HepG2 (cell line): Measurements from ENCODE around the gene ATP5PB. TPM values are rescaled to one million over a fixed set of nuclear protein-coding genes. Genes with fewer than 3 reads are reported as not detected.

Experiments
- ATAC-seq: fragments of 200-7000 bp; cut with Tn5 transposase; 3 replicates; pipeline ENCODE4 v1.9.1; 2020; ENCODE audit warnings: mild to moderate bottlenecking, moderate library complexity
- BruUV-seq: library from RNA; stranded (reverse); fragments of 400-500 nt; replicated peaks from 2 replicates; lab custom pipeline; 2021; lab: Mats Ljungman, UMichigan
- CTCF ChIA-PET: fragments of 300-600 bp; formaldehyde crosslinking; extraction: SDS; loops from one replicate; lab custom pipeline; 2021; ENCODE audit warnings: low total read pairs, inconsistent platforms, low intra/inter-chr PET ratio; lab: Yijun Ruan, JAX
- POLR2A ChIA-PET: fragments of 350-600 bp; sonication (Branson Sonifier 250); formaldehyde crosslinking; loops from one replicate; lab custom pipeline; 2020; ENCODE audit warnings: antibody characterized with exemption, inconsistent platforms; lab: Yijun Ruan, JAX
- DNase-seq: peaks from one replicate; pipeline ENCODE4 v3.0.0-alpha.2; 2015; ENCODE audit warnings: low spot score
- FAIRE-seq: peaks from 3 replicates; lab custom pipeline; 2011; peaks lifted over from hg19 to GRCh38; lab: Jason Lieb, UNC
- H2AFZ ChIP-seq: one replicate; pipeline ENCODE4 v1.6.1; 2011; ENCODE audit warnings: low read length, inconsistent platforms
- H3K27ac ChIP-seq: fragments of 300-600 bp; 3 replicates; pipeline ENCODE4 v1.8.0; 2011; ENCODE audit warnings: mixed run types, mild to moderate bottlenecking, mixed read lengths, low read length, inconsistent platforms; ENCODE audit not compliant: insufficient read depth; ENCODE audit errors: extremely low read length
- H3K27me3 ChIP-seq, 2 experiments: fragments of 200-600 bp in 1 of 2; 2 replicates in 1 of 2; 3 replicates in 1 of 2; pipeline versions ENCODE4 v1.6.0 to v1.8.0; 2011; ENCODE audit warnings: low read length in 2 of 2, mild to moderate bottlenecking in 2 of 2, moderate library complexity in 2 of 2, inconsistent platforms in 1 of 2; ENCODE audit not compliant: insufficient read depth in 2 of 2, control insufficient read depth in 1 of 2
- H3K36me3 ChIP-seq, 2 experiments: fragments of 200-600 bp in 1 of 2; replicated peaks in 1 of 2; 2 replicates in 1 of 2; 3 replicates in 1 of 2; pipeline versions ENCODE4 v1.5.1 to v1.8.0; 2011; ENCODE audit warnings: low read length in 2 of 2, inconsistent platforms in 1 of 2; ENCODE audit not compliant: insufficient read depth in 2 of 2, control insufficient read depth in 1 of 2
- H3K4me1 ChIP-seq: 2 replicates; pipeline ENCODE4 v1.5.1; 2012; ENCODE audit warnings: low read length, inconsistent platforms; ENCODE audit not compliant: insufficient read depth
- H3K4me2 ChIP-seq: 2 replicates; pipeline ENCODE4 v1.6.0; 2011; ENCODE audit warnings: low read depth, low read length, inconsistent platforms
- H3K4me3 ChIP-seq, 3 experiments: fragments of 200-600 bp in 1 of 3; sonication (generic), shearing (Covaris generic) in 1 of 3; replicated peaks in 1 of 3; 2 replicates each; pipeline ENCODE4 v1.5.1; 2011 to 2016; ENCODE audit warnings: low read length in 3 of 3, inconsistent platforms in 2 of 3, low read depth in 2 of 3, mild to moderate bottlenecking in 2 of 3, control low read depth in 1 of 3, mixed read lengths in 1 of 3; ENCODE audit not compliant: insufficient read depth in 1 of 3
- H3K79me2 ChIP-seq: one replicate; pipeline ENCODE4 v1.6.1; 2011; ENCODE audit warnings: low read length, inconsistent platforms; ENCODE audit not compliant: insufficient read depth
- H3K9ac ChIP-seq: 2 replicates; pipeline ENCODE4 v1.6.0; 2011; ENCODE audit warnings: mild to moderate bottlenecking, low read depth, low read length, inconsistent platforms; ENCODE audit not compliant: insufficient read depth
- H3K9me3 ChIP-seq: 2 replicates; pipeline ENCODE4 v1.5.1; 2012; ENCODE audit warnings: mild to moderate bottlenecking, low read length
- H4K20me1 ChIP-seq: 2 replicates; pipeline ENCODE4 v1.6.0; 2011; ENCODE audit warnings: inconsistent platforms, mild to moderate bottlenecking, low read length, moderate library complexity; ENCODE audit not compliant: insufficient read depth
- ARHGAP35 ChIP-seq: sonication (generic); formaldehyde crosslinking; IDR thresholded peaks from 2 replicates; pipeline ENCODE4 v1.9.0; 2022; ENCODE audit warnings: mild to moderate bottlenecking, inconsistent platforms, moderate library complexity, missing genetic modification reagents, borderline replicate concordance
- CHCHD3 ChIP-seq: sonication (generic); formaldehyde crosslinking; IDR thresholded peaks from 2 replicates; pipeline ENCODE4 v1.8.0; 2022; ENCODE audit warnings: mild to moderate bottlenecking, missing genetic modification reagents, moderate library complexity
- FIP1L1 ChIP-seq: fragments of 200-400 bp; formaldehyde crosslinking; IDR thresholded peaks from 2 replicates; pipeline ENCODE4 v1.6.1; 2018; ENCODE audit warnings: low read depth, mild to moderate bottlenecking, low read length, moderate library complexity, borderline replicate concordance; ENCODE audit not compliant: insufficient read depth
- HNF4A ChIP-seq: sonication (generic); formaldehyde crosslinking; IDR thresholded peaks from 2 replicates; pipeline ENCODE4 v1.4.0; 2020; ENCODE audit warnings: missing genetic modification reagents
- KDM1A ChIP-seq: IDR thresholded peaks from 2 replicates; pipeline ENCODE4 v1.6.1; 2016; ENCODE audit warnings: missing compliant biosample characterization
- KLF13 ChIP-seq: sonication (generic); formaldehyde crosslinking; IDR thresholded peaks from 2 replicates; pipeline ENCODE4 v1.4.0; 2020; ENCODE audit warnings: mild to moderate bottlenecking, missing genetic modification reagents
- MXD4 ChIP-seq: IDR thresholded peaks from 2 replicates; pipeline ENCODE4 v1.6.1; 2016; ENCODE audit warnings: mild to moderate bottlenecking, missing biosample characterization, missing genetic modification reagents
- PAF1 ChIP-seq: IDR thresholded peaks from 2 replicates; pipeline ENCODE4 v1.6.1; 2016; ENCODE audit warnings: missing genetic modification reagents, missing compliant biosample characterization
- RELA ChIP-seq: sonication (generic); formaldehyde crosslinking; IDR thresholded peaks from 2 replicates; pipeline ENCODE4 v1.4.0; 2020; ENCODE audit warnings: missing genetic modification reagents
- SIX1 ChIP-seq: sonication (generic); formaldehyde crosslinking; IDR thresholded peaks from 2 replicates; pipeline ENCODE4 v1.4.0; 2020; ENCODE audit warnings: missing genetic modification reagents, borderline replicate concordance
- TBL1XR1 ChIP-seq: fragments of 150-350 bp; IDR thresholded peaks from 2 replicates; pipeline ENCODE4 v1.6.1; 2014; ENCODE audit warnings: borderline replicate concordance, low read length; ENCODE audit not compliant: partially characterized antibody
- TRIM24 ChIP-seq: sonication (generic); formaldehyde crosslinking; IDR thresholded peaks from 2 replicates; pipeline ENCODE4 v1.8.0; 2022; ENCODE audit warnings: mild to moderate bottlenecking, missing genetic modification reagents
- ZBTB20 ChIP-seq: sonication (generic); formaldehyde crosslinking; IDR thresholded peaks from 2 replicates; pipeline ENCODE4 v1.8.1; 2023; ENCODE audit warnings: missing genetic modification reagents, low read depth, mild to moderate bottlenecking, borderline replicate concordance
- ZBTB7B ChIP-seq: sonication (generic); formaldehyde crosslinking; IDR thresholded peaks from 2 replicates; pipeline ENCODE4 v1.4.0; 2020; ENCODE audit warnings: missing genetic modification reagents
- ZNF180 ChIP-seq: sonication (generic); formaldehyde crosslinking; IDR thresholded peaks from 2 replicates; pipeline ENCODE4 v1.4.0; 2020; ENCODE audit warnings: low read depth, missing genetic modification reagents, borderline replicate concordance
- ZNF598 ChIP-seq: sonication (generic); formaldehyde crosslinking; IDR thresholded peaks from 2 replicates; pipeline ENCODE4 v1.5.1; 2020; ENCODE audit warnings: mild to moderate bottlenecking, missing genetic modification reagents, borderline replicate concordance
- ZNF605 ChIP-seq: sonication (generic); formaldehyde crosslinking; IDR thresholded peaks from 2 replicates; pipeline ENCODE4 v1.8.0; 2022; ENCODE audit warnings: mild to moderate bottlenecking, missing genetic modification reagents
- ZNF616 ChIP-seq: sonication (generic); formaldehyde crosslinking; IDR thresholded peaks from 2 replicates; pipeline ENCODE4 v1.5.0; 2020; ENCODE audit warnings: low read depth, mild to moderate bottlenecking, missing genetic modification reagents
- ZNF749 ChIP-seq: sonication (generic); formaldehyde crosslinking; IDR thresholded peaks from 2 replicates; pipeline ENCODE4 v1.8.0; 2022; ENCODE audit warnings: mild to moderate bottlenecking, missing genetic modification reagents, moderate library complexity, borderline replicate concordance
- WGBS: methylation state at CpG from one replicate; pipeline ENCODE4 v1.1.6; 2017; ENCODE audit warnings: low lambda C conversion rate; 5-methylcytosine and 5-hydroxymethylcytosine counted together
- in situ Hi-C: cut with HindIII; loops from 2 replicates; pipeline ENCODE4 v1.10.0; 2017; ENCODE audit warnings: low pct_unique_long_range_greater_than_20kb; ENCODE audit not compliant: extremely low pct_ligation_motif_present
- intact Hi-C: fragments of 100-400 bp; cut with micrococcal nuclease; formaldehyde crosslinking; loops from one replicate; pipeline ENCODE4 v1.10.0; 2022; ENCODE audit not compliant: unreplicated experiment
- polyA plus RNA-seq, 8 experiments: library from polyadenylated mRNA; depleted of rRNA in 3 of 8; stranded (reverse) in 7 of 8; unstranded in 1 of 8; fragments of >200 nt; fragmentation: Illumina TruSeq in 4 of 8; extraction: Trizol in 4 of 8; gene quantifications; 2 replicates each; pipeline versions ENCODE4 v1.2.1 to v1.2.3, GENCODE V29; 2011 to 2016; ENCODE audit warnings: low read depth in 4 of 8, missing spikeins in 1 of 8, mixed read lengths in 1 of 8; ENCODE audit not compliant: insufficient read depth in 1 of 8
- total RNA-seq, 5 experiments: library from RNA; depleted of rRNA; stranded (reverse); fragments of >200 nt; fragmentation: Illumina TruSeq; extraction: Trizol; gene quantifications; 2 replicates each; pipeline ENCODE4 v1.2.3, GENCODE V29; 2016; ENCODE audit warnings: low read depth in 1 of 5
- TF ChIP-seq, protein P1 (sequence below): sonication (generic); formaldehyde crosslinking; IDR thresholded peaks from 2 replicates; pipeline ENCODE4 v1.4.0; 2020; ENCODE audit warnings: missing genetic modification reagents
- TF ChIP-seq, protein P2 (sequence below): sonication (generic); formaldehyde crosslinking; conservative IDR thresholded peaks from 2 replicates; pipeline ENCODE4 v1.8.0; 2022; ENCODE audit warnings: mild to moderate bottlenecking, moderate library complexity, missing genetic modification reagents

The ATP5PB gene
- total and polyA plus RNA-seq, 2 of the 13 experiments (the other 11 are each of a cell fraction or from before 2014, with no cell fraction given), result 297 to 541 TPM

DNA sequence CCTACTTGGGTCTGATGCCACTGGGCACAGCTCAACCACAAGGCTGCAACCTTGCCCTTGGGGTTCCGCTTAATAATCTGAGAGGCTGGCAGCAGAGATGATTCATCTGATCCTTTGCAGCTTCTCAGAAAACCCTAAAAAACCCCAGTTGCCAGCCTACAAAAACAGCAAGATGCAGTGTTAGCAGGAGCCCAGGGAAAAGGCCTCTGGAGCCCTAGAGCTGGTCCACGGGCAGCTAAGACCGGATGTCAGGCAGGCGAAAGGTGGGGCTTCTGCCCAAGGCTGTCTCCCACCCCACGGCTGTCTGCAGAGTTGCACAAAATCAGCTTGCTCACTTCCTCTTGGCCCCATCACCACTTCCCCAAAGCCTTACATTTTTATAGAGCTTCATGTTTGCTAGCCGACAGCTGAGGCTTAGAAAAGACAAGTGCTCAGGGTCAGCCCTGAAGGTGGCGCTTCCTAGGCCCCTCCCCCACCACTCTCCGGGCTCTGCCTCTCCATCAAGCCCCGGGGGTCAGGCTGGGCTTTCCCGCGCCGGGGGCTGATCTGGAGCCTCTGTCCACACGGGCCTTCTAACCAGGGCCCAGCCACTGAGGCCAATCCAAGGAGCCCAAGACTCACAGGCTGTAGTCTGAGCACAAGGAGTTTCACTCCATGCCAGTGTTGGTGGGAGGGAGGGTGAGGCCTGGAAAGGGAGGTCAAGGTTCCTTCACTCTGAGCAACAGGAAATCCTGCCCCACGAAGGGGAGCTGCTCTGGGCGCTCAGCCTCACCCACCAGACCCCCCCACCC lies 58.3 kb downstream of the ATP5PB start:
- WGBS, result 0% methylated on average over 7 of the region's 15 CpGs
- Histone ChIP-seq H3K79me2 (no peaks in the 10 kb centered on the region), H3K9ac (peak overlapping the region; percentile 64), H3K4me2 (peak overlapping the region; percentile 84), H2AFZ (peak overlapping the region; percentile 52), H3K27me3 (no peaks in the 10 kb centered on the region; a peak in 1 of 5 replicates), H3K27ac (peak overlapping the region; percentile 70), H3K36me3 (no peaks in the 10 kb centered on the region), H3K4me3 (peak overlapping the region; percentile 67 to 83 (median 68)), H3K9me3 (no peaks in the 10 kb centered on the region), H3K4me1 (peaks cover 80% of the 10 kb centered on the region), H4K20me1 (no peaks in the 10 kb centered on the region)
- DNase-seq (peak; percentile 51), ATAC-seq (peak; percentile 85), FAIRE-seq (no peak)
- in situ Hi-C loops (loop anchor here (5.0 to 10.0 kb wide), 2 partner anchors 117 to 150 kb away; no protein-coding TSS in a partner anchor), intact Hi-C loops (loop anchor here (1.0 to 5.0 kb wide), 4 partner anchors 27 to 149 kb away; no protein-coding TSS in a partner anchor)
- BruUV-seq, result TSS peak; percentile 75
- ChIA-PET POLR2A (interaction anchor here (0.7 to 3.6 kb wide), 22 partner anchors 9 to 239 kb away, joined by 3 to 45 read pairs (median 4); partner anchors contain the start of genes INKA2 and RAP1A), CTCF (interaction anchor here (2.1 to 3.3 kb wide), 2 partner anchors 149 to 239 kb away, joined by 7 to 27 read pairs; no protein-coding TSS in a partner anchor)
- TF ChIP-seq KLF13 (0 out of 2 replicates have a peak, but pooled peaks have one; percentile 5), SIX1 (CRISPR knock-in tag) (no peak), ZBTB7B (CRISPR knock-in tag) (0 out of 2 replicates have a peak, but pooled peaks have one; percentile 9), ZNF598 (CRISPR knock-in tag) (no peak), ZBTB20 (peak; percentile 63; the same call in 1 of the 2 replicates), HNF4A (CRISPR knock-in tag) (peak; percentile 41), ZNF605 (no peak; the same call in 1 of the 2 replicates), RELA (CRISPR knock-in tag) (0 out of 2 replicates have a peak, but pooled peaks have one; percentile 26), MXD4 (CRISPR knock-in tag) (peak; percentile 57; the same call in 1 of the 2 replicates), KDM1A (CRISPR knock-in tag) (no peak), TBL1XR1 (no peak), FIP1L1 (0 out of 2 replicates have a peak, but pooled peaks have one; percentile 24), ZNF616 (CRISPR knock-in tag) (0 out of 2 replicates have a peak, but pooled peaks have one; percentile 21), PAF1 (CRISPR knock-in tag) (no peak), CHCHD3 (CRISPR knock-in tag) (0 out of 2 replicates have a peak, but pooled peaks have one; percentile 6), ARHGAP35 (0 out of 2 replicates have a peak, but pooled peaks have one; percentile 56), ZNF180 (CRISPR knock-in tag) (no peak), TRIM24 (CRISPR knock-in tag) (no peak), ZNF749 (CRISPR knock-in tag) (no peak)
- TF ChIP-seq, protein P1, sequence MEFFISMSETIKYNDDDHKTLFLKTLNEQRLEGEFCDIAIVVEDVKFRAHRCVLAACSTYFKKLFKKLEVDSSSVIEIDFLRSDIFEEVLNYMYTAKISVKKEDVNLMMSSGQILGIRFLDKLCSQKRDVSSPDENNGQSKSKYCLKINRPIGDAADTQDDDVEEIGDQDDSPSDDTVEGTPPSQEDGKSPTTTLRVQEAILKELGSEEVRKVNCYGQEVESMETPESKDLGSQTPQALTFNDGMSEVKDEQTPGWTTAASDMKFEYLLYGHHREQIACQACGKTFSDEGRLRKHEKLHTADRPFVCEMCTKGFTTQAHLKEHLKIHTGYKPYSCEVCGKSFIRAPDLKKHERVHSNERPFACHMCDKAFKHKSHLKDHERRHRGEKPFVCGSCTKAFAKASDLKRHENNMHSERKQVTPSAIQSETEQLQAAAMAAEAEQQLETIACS (CRISPR knock-in tag), result no peak
- TF ChIP-seq, protein P2, sequence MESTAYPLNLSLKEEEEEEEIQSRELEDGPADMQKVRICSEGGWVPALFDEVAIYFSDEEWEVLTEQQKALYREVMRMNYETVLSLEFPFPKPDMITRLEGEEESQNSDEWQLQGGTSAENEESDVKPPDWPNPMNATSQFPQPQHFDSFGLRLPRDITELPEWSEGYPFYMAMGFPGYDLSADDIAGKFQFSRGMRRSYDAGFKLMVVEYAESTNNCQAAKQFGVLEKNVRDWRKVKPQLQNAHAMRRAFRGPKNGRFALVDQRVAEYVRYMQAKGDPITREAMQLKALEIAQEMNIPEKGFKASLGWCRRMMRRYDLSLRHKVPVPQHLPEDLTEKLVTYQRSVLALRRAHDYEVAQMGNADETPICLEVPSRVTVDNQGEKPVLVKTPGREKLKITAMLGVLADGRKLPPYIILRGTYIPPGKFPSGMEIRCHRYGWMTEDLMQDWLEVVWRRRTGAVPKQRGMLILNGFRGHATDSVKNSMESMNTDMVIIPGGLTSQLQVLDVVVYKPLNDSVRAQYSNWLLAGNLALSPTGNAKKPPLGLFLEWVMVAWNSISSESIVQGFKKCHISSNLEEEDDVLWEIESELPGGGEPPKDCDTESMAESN (CRISPR knock-in tag), result peak; percentile 87
